ENCODE measurements around the gene GSTM2. TPM values are rescaled to one million over a fixed set of nuclear protein-coding genes. Genes with fewer than 3 reads are reported as not detected.

GSTM2 gene
- total RNA-seq, 2 experiments from 2014 or later: 8.2 to 11.9 TPM

Other genes with a start within 250 kb of the GSTM2 start
- 100 to 1,000 TPM; 217 to 218 TPM for gene PSMA5, start 241.6 kb upstream of the GSTM2 start, total RNA-seq
- not detected for gene SYPL2, start 201.5 kb upstream of the GSTM2 start, total RNA-seq
- gene ATXN7L2, start 184.2 kb upstream of the GSTM2 start, total RNA-seq: 10 to 100 TPM; 10.7 to 11.1 TPM
- 1 to 10 TPM; 6.6 to 8.7 TPM for gene CYB561D1, start 174.0 kb upstream of the GSTM2 start, total RNA-seq
- 1 to 10 TPM; 1.8 to 2.2 TPM for gene AMIGO1, start 158.3 kb upstream of the GSTM2 start, total RNA-seq
- under 1 TPM in 1 of 2 experiments, not detected in 1; 0.15 TPM for gene GPR61, start 128.2 kb upstream of the GSTM2 start, total RNA-seq
- gene GNAI3, start 119.4 kb upstream of the GSTM2 start, total RNA-seq: 1 to 10 TPM; 9.2 to 9.9 TPM
- under 1 TPM; 0.29 to 0.31 TPM for gene GNAT2, start 48.4 kb upstream of the GSTM2 start, total RNA-seq
- 10 to 100 TPM; 79.1 to 93.3 TPM for gene AMPD2, start 48.2 kb upstream of the GSTM2 start, total RNA-seq
- gene GSTM4, start 12.0 kb upstream of the GSTM2 start, total RNA-seq: 10 to 100 TPM in 1 of 2 experiments, 1 to 10 TPM in 1; 8.2 to 12.0 TPM
- gene GSTM1, start 19.8 kb downstream of the GSTM2 start, total RNA-seq: under 1 TPM in 1 of 2 experiments, not detected in 1; 0.22 TPM
- gene GSTM5, start 44.2 kb downstream of the GSTM2 start, total RNA-seq: not detected
- 1 to 10 TPM; 1.6 to 2.1 TPM for gene GSTM3, start 73.0 kb downstream of the GSTM2 start, total RNA-seq
- not detected for gene EPS8L3, start 95.9 kb downstream of the GSTM2 start, total RNA-seq
- 100 to 1,000 TPM; 135 to 140 TPM for gene CSF1, start 242.8 kb downstream of the GSTM2 start, total RNA-seq

Measured in activated CD4-positive, alpha-beta memory T cell treated with anti-CD3 and anti-CD28 coated beads for 36 hours (primary cell).